Cerebellar cortex (tissue), 1 donor: ENCODE data around the gene CALML3.
"Not testable (repeated sequence)": the region's sequence is repeated elsewhere in the genome, so short reads cannot be mapped to it uniquely, and the experiment has no call there.

Source experiments
- DNase-seq: peaks from one replicate; pipeline ENCODE4 v3.0.0-alpha.2; 2015; ENCODE audit warnings: low spot score

The CALML3 gene

DNA sequence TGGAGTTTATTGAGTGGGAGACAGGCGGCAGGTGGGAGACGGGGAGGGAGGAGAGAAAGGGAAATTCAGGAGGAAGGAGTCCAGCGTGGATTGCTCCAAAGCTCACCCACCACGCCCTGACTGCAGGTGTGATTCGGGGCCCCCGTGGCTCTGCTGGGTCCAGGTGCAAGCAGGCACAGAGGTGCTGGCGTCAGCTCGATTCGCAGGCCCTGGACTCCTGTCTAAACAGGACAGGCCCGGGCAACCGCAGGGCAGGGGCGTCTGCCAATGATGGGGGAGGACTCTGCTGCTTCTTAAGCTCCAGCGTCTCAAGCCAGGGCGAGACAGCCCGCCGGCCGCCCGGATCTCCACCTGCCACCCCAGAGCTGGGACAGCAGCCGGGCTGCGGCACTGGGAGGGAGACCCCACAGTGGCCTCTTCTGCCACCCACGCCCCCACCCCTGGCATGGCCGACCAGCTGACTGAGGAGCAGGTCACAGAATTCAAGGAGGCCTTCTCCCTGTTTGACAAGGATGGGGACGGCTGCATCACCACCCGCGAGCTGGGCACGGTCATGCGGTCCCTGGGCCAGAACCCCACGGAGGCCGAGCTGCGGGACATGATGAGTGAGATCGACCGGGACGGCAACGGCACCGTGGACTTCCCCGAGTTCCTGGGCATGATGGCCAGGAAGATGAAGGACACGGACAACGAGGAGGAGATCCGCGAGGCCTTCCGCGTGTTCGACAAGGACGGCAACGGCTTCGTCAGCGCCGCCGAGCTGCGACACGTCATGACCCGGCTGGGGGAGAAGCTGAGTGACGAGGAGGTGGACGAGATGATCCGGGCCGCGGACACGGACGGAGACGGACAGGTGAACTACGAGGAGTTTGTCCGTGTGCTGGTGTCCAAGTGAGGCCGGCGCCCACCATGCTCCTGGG is at the start of gene CALML3:
Gene CALML3, plus strand, starts transcription at position 321 of the 920 bp plus-strand sequence. Its CDS starts 125 bp downstream, at position 446.
- no peak for DNase-seq

DNA sequence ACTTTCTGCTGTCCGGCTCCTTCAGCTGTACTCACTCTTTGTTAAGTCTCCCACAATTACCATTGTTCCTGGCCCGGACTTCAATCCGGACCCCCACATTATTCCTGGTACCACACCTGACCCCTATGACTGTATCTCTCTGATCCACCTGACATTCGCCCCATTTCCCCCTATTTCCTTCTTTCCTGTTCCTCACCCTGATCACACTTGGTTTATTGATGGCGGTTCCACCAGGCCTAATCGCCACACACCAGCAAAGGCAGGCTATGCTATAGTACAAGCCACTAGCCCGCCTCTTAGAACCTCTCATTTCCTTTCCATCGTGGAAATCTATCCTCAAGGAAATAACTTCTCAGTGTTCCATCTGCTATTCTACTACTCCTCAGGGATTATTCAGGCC is 49.7 kb upstream of the CALML3 start:
- not testable (repeated sequence) for DNase-seq

DNA sequence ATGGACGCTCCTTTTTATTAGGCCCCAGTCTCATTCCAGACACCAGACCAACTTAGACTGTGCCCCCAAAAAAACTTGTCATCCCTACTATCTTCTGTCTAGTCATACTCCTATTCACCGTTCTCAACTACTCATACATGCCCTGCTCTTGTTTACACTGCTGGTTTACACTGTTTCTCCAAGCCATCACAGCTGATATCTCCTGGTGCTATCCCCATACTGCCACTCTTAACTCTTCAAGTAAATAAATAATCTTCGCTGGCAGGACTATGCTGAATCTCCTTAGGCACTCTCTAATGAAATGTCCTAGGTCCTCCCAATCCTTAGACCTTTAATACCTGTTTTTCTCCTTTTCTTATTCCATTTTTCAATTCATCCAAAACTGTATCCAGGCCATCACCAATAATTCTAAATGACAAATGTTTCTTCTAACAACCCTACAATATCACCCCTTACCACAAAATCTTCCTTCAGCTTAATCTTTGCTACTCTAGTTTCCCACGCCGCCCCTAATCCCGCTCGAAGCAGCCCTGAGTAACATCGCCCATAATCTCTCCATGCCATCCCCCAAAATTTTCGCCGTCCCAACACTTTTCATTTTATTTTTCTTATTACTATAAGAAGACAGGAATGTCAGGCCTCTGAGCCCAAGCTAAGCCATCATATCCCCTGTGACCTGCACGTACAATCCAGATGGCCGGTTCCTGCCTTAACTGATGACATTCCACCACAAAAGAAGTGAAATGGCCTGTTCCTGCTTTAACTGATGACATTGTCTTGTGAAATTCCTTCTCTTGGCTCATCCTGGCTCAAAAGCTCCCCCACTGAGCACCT is 48.6 kb upstream of the CALML3 start:
- DNase-seq: not testable (repeated sequence)

DNA sequence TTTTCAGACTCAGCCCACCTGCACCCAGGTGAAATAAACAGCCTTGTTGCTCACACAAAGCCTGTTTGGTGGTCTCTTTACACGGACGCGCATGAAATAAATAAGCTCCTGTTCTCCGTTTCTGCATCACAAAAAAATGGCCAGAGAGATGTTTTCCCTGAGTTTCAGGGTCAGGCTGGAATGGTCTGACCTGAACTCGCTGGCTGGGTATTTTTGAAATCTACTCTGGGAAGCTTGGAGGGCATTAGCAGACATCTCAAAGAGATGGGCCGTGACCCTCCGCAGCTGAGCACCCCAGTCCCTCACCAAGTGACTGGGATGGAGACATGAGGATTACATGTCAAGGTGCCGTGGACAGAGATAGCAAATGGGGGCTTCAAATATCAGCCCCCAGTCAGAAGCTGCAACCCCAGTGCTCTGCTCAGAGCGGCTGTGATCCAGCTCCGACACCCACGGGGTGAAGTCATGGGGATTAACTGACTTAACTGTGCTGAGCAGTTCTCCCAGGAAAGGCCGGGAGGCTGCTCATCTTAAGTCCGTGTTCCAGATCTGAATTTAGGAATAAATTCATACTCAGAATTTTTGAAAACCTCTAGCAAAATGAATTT is 47.7 kb upstream of the CALML3 start:
- no peak for DNase-seq

DNA sequence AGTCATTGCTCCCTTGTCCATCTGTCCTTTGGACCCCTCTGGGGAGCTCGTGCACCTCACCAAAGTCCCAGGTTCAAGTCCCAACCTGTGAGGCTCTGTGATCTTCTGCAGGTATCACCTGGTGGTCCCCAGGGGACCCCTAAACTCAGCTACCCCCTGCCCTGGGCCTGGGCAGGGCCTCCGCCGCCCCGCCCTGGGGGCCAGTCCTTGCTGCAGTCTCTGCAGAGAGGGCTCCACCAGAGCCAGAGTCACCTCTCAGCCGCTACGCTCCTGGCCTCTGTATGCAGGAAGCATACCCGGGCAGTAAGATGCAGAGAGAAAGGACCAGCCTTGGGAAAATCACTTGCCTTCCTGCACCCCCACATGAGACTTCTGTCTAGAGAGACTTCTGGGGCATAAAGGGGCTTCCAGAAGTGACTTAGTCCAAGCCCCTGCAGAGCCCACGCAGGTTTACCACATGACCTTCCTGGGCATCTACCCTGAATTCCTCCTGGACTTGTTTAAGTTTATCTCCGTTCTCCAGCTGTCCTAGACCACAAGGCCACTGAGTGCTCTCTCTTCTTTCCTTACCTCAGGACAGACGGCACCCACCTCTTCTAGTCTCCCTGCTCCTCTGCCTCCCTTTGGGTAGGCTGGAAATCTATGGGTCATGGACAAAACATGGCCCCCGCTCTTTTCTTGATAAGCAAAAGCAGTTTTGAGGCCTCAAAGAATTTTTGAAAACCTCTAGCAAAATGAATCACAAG is 46.6 kb upstream of the CALML3 start:
- DNase-seq: no peak

DNA sequence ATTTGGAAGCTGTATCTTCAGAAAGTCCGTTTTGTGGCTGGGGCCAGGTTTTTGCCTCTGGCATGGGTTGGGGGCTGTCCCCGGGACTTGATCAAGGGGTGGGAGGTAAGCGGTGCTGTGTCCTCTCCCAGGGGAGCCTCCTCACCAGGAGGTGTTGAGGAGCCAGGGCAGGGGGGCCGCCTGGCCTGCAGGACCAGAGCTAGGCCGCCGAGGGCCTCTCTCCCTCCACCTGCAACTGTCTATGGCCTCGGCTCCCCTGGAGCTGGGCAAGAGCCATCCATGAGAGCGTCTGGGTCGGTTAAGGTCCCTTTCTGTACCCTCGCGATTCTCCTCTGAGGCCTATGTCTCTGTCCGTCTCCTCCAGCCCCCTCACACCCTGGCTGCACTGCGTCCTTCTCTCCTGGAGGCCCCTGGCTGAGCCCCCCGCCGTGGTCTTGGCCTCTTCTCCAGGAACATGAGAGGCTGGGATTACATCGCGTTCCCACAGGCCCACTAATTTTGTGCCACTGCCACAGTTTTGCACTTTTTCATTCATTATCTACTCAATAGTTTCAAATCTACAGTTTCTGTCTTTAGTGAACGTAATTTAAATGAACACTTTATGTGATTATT is 46.0 kb upstream of the CALML3 start:
- DNase-seq: no peak

DNA sequence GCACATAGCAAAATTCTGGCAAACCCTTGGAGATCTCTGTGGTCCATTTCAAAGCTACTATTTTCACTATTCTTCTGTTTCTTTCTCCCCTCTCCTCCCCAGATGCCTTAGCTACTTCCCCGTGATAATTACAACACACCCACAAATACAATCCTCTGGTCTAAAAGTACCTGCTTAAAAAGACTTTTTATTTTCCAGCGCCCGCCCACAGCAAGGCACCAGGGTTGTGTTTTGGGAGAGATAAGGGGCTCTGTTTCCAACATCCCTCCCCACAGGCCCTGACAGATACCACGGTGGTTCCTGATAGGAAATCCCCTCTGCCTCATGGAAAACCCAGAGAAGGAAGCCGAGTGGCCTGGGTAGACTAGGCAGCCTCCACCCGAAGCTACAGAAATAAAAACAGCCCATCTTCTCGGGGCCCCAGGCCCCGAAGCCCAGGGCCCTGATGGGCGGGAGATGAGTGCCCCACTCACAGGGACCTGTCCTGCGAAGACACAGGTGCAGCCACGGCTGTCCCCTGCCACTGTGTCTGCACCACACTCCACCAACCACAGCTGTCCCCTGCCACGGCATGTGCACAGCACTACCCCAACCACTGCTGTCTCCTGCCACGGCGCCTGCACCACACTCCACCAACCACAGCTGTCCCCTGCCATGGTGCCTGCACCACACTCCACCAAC is 45.1 kb upstream of the CALML3 start:
- no peak for DNase-seq

DNA sequence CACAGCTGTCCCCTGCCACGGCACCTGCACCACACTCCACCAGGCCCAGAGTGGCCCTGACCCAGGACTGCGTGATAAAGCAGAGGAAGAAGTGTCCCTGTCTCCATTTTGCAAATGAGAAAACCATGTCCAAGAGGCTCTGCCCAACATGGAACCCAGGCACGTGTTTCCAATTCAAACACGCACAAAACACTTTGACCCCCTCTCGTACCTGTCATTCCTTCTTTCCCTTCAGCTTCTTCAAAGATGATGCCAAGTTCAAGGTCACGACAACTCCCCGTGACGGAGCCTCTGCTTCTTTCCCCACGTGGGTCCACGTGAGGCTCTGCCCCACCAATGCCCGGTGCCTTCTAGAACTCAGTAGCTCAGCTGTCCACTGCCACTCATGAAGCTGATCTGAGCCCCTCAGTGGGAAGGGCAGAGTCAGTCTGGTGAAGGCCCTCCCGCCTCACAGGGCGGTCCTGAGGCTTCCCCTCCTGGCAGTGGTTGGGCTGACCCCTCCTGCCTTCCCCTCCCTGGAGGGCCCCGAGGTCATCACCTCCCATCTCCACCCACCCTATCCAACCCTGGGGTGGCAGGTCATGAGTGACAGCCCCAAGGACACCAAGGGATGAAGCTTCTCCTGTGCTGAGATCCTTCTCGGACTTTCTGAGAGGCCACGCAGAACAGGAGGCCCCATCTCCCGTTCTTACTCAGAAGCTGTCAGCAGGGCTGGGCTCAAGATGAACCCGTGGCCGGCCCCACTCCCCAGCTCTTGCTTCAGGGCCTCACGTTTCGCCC is 44.4 kb upstream of the CALML3 start:
- DNase-seq: no peak

DNA sequence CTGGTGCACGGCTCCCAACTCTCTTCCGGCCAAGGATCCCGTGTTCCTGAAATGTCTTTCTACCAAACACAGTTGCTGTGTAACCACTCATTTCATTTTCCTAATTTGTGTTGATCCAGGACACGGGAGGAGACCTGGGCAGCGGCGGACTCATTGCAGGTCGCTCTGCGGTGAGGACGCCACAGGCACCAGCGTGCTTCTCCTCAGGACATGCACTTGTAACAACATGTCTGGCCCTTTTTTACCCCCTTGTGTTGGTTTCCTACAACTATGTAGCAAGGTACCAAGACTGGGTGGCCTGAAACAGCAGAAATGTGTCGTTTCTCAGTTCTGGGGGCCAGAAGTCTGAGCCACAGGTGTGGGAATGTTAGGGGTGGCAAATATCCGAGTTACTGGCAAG is 43.6 kb upstream of the CALML3 start:
- no peak for DNase-seq

DNA sequence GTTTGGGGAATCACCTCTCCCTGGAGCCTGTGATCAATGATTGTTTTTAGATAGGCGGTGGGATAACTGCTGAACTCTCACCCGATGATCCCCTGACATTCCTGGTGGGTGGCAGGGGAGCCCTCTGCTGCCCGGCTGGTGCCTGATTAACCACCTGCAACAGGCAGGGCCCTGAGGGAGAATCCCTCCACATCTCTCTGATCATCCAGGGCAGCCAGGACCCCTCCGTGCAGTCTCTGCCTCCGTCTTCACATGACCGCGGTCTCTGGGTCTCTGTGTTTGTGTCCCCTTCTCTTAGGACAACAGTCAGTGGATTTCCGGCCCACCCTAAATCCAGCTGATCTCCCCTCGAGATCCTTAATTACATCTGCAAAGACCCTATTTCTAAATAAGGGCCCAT is 42.7 kb upstream of the CALML3 start:
- DNase-seq: no peak

DNA sequence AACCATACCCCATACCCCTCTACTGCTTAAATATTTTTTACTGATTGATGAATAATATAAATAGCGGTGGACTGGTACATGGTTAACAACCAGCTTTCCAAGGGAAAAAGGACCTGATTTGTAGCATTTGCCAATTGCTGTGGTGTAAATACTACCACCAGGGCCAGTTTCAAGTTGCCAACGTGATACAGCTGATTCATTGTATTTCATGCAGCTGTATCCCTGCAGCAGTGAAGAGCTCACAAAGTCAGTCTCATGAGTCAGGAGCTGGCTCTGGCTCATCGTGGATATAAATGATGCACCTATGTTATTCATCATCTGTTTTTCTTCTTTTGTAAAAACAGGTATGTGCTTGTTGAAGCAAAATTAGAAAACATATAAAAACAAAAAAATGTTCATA is 40.6 kb upstream of the CALML3 start:
- no peak for DNase-seq

DNA sequence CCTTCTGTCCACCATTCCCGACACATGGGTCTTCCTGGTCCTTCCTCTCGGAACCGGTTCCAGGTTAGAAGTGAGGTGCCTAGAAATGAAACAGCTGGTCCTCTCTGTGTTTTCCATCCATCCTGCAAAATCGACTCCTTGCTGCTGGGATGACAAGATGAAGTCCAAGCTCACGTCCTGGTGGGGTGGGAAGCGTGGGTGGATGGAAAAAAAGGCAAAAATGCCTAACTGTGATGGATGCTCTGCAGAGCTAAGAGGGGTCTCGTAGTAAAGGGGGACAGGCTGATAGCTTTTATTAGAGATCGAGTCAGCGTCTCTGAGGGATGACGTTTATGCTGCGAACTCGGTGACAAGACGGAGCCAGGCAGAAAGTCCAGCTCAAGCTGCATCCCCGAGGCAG is 39.5 kb upstream of the CALML3 start:
- no peak for DNase-seq

DNA sequence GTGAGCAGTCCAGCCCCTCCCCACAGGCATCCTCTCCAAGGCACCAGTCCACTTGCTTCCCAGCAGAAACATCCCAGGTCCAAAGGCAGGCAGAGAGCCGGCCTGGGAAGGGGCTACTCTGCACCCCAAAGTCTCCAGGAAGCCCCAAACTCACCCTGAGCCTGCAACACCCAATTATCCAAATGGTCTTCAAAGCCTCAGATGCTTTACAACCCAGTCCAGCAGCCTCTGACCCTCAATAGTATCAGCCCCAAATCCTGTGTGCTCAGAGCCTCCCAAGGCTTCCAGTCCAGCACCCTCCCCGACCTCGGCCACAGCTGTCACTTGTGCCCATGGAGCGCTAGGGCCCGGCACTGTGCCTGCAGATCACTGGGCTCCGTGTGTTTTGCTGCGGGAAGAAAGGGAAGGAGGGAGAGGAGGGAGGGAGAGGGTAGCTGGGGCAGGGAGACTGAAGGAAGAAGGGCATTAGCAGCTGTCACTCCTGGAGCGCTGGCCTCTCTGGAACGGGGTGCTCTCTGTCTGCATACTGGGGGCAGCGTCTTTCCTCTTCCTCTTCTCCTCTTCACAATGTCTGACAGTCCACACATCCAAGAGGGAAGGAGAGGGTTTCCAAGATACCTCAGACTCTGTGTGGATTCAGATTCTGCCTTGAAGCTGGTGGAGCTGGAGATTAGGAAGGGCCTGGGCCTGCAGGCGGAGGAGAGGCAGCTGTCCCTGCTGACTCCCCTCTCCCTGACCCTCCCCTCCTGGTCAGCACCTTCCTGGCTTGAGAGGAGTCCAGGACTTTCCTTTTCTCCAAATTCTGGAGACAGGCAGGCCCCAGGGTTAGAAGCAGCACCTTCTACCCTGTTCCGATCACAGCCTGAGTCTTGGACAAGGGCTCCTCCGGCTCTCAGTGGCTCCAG is 38.6 kb upstream of the CALML3 start:
- DNase-seq: no peak

DNA sequence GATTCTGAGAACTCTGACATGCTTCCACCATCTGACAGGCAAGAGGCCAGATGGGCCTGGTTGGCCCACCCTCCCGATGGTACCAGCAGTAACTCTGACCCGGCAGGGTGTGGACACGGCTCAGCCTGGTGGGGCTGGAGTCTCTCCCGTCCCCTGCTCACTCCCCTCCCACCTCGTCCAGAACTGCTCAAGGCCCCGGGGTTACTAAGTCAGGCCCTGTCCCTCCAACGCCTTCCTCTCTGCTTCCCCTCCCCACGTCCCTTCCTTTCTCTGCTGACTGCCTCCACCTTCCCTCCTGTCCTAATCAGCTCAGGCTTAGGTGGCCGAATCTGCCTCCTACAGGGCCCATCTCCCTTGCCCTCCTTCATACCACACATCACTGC is 37.9 kb upstream of the CALML3 start:
- DNase-seq: no peak

DNA sequence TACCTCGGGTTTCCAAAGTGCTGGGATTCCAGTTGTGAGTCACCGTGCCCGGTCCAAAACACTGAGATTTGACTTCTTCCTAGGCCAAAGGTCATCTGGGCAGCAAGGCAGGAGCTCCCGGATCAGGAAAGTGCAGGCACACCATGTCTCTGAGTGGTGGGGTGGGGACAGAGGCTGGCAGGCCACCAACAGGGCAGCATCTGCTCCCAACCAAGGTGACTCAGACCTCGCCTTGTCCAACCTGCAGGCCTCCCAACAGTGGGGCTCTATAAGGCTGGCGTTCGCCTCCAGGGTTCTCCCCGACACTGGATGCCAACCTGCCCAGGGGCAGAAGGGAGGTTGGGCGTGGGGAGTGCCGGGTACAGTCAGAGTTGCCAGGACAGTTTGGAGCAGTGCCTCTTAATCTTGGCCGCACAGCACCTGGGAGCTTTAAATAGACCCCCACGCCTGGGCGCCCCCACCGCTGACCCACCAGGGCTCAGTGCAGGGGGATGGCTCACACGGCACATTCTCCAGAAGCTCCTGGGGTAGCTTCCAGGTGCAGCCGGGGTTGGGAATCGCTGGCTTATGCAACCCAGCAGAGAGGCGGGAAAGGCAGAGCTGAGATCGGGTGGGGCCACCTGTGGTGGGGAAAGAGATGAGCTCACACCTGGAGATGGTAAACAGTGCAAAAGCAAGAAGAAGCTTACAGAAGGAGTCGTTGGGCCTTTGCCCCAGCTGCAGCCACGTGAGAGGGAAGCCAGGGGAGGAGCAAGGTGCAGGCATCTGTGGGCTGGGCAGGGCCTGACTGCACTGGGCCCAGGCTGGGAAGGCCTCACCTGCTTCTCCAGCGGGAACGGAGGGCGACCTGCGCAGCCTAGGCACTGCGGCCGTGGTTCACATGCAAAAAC is 36.2 kb upstream of the CALML3 start:
- DNase-seq: no peak

DNA sequence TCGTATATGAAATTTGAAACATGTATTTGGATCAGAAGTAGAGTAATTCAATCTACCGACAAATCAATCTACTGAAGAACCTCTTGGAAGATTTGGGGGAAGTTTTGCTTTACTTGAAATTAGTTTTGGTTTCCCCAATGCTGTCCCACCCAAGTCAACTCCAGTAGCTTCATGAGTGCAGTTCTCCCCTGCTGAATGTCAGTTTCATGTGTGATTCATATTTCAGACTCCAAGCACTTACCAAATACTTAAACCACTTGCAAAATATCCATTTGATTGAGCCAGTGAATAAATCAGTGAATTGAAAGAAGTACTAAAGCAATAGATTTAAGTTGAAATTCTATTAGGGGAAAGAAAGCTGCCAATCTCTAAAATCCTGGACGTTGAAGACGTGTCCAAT is 34.7 kb upstream of the CALML3 start:
- DNase-seq: no peak

DNA sequence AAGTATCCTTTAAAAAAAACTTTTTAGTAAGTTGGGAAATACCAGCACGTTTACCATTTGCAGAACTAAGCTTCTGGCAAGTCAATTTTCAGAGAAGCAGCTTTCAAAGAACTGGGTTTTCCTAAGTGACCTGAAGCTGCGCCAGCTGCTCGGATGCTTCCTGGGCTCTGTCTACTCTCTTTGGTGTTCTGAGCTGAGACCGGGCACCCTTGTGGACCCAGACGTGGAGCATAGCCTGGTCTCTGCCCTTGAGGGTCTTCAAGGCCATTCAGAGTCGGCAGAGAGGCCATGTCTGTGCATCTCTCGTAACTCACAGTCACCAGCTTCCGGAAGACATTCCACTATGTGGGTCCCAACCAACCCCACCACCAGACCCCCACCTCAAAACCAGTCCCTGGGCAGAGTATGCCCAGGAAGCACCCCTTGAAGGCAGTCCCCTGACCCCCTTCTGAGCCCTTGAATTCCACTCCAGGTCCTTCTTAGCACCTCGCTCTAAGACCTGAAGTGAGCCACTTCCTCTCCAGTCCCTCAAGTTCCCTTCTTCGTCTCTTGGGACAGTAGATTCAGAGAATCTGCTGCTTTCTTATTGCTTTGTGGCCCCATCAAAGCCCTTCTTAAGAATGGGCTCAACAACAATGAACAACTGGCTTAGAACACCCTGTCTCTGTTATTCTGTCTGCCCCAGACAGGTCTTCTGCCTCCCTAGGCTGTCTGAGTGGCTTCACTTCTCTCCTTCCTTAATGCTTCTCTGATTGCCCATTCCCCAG is 33.9 kb upstream of the CALML3 start:
- no peak for DNase-seq
